EH (cell line): Measurements from ENCODE around the gene ARHGAP23.
"Not testable (repeated sequence)": the region's sequence is repeated elsewhere in the genome, so short reads cannot be mapped to it uniquely, and the experiment has no call there.

ENCODE experiments used
- DNase-seq: peaks from one replicate; pipeline ENCODE4 v3.0.0-alpha.2; 2015; ENCODE audit warnings: low read depth

The ARHGAP23 gene

GRCh38 chr17:38421171-38421841, 7.0 kb upstream of the ARHGAP23 start:
- peak; percentile 93 for DNase-seq

GRCh38 chr17:38421871-38422827, 6.1 kb upstream of the ARHGAP23 start:
- DNase-seq, result no peak

- DNase-seq, result no peak
These were observed 3.8 kb upstream of the ARHGAP23 start for GRCh38 chr17:38424297-38424972.

DNA sequence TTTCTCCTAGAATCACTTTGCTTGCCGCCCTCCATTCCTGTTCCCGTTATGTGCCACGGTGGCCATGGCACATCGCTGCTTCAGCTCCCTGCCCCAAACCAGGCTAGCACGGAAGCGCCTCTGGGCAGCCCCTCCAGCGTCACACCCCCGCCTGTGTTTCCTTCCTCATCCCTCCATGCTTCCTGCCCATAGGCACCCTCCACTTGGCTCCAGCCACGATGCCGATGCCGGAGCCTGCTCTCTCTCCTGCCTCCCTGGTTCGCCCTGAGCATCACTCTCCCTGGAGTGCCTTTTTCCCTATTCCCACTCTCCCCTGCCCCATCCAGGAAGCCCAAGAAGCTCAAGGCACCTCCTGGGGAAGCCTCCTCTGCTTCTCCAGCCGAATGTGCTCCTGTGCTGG, 3.2 kb upstream of the ARHGAP23 start:
- no peak for DNase-seq

- DNase-seq, result peak; percentile 51
These were observed 2.5 kb upstream of the ARHGAP23 start for GRCh38 chr17:38425744-38426143.

DNA sequence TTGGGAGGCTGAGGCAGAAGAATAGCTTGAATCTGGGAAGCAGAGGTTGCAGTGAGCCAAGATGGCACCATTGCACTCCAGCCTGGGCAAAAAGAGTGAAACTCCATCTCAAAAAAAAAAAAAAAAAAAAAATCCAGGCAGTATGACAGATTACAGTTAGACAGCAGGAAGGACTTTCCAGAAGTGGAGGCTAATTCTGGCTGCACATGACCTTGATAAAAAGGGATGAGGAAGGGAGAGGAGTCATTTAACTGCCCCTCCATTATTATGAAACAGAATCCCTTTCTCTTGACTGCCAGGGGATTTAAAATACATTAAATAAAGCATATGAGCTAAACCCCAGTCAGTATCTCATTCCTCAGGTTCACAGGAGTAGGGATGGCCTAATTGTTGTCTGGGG, 1.8 kb upstream of the ARHGAP23 start:
- no peak for DNase-seq

DNA sequence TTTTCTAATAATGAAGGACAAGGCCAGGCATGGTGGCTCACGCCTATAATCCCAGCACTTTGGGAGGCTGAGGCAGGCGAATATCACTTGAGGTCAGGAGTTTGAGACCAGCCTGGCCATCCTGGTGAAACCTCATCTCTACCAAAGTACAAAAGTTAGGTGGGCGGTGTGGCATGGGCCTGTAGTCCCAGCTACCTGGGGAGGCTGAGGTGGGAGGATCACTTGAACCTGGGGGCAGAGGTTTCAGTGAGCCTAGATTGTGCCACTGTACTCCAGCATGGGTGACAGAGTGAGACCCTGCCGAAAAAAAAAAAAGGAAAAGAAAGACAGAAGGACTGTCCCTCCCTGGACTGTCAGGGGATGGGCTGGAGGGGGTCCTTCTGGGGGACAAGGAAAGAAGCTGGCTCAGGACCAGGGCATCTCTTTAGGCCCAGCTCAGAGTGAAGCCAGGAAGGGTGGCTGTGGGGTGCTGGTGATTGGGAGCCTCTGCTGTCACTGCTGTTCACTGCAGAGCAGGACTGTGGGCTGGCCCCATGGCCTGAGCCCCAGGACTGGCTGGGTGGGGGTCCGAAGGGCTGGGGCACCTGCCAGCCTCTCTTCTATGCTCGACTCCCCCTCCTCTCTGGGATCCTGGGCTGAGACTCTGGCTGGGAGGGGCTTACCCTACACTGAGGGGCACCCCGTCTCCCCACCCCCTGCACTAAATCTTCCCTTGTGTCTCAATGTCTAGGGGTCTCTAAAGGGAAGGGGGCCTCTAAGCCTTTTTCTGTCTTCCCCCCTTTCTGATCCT, 909 bp upstream of the ARHGAP23 start:
- DNase-seq, result no peak

DNA sequence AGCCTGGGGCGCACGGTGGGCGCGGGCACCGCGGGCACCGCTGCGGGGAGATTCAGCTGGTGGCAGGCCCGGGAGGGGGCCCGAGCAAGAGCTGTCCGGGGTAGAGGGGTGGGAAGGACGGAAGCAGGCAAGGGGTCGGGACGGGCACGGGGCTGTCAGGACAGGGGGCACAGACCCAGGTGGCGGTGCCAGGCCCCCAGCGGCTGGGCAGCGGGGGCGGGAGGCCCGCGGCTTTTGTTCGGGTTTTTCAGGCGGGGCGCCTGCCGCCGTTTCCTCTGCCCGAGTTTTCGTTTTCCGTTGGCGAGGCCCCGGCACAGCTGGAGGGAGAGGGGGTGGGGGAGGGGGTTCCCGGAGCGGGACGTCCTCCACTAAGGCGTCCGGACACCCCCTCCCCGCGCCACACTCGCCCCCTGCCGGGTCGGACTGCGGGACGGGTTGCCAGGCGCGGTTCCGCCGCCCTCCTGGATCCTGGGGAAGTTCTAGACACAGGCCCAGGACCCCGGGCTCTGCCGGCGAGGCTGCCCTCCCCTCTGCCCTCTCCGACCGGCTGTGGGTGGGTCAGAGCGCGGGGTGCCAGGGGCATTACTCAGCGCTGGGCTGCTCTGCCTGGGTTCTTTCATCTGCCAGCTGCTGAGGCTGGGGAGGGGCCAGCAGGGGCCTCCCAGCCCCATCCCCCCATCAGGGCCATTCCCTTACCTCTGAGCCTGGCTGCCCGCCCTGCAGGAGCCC, 543 bp downstream of the ARHGAP23 start:
- peak; percentile 73 for DNase-seq

- no peak for DNase-seq
These were observed 1.3 kb downstream of the ARHGAP23 start for GRCh38 chr17:38429476-38430100.

GRCh38 chr17:38430316-38430715, 2.1 kb downstream of the ARHGAP23 start:
- peak; percentile 75 for DNase-seq

DNA sequence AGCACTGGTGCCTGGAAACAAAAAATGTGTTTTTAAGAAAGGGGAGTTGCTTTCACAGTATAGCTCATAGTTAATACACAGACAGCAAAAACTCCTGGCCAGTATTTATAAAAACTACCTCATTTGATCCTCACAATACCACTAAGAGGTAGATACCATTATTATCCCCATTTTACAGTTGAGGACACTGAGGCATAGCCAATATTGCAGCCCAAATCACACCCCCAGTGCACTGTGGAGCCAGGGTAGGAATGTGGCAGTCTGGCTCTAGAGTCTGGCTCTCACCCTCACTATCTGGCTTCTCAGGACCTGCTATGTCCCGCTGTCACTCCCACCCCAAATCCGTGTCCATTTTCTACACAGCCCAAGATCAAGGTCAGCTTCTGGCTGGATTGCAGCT, 2.6 kb downstream of the ARHGAP23 start:
- no peak for DNase-seq

GRCh38 chr17:38431346-38432145, 3.3 kb downstream of the ARHGAP23 start:
- DNase-seq, result no peak

DNA sequence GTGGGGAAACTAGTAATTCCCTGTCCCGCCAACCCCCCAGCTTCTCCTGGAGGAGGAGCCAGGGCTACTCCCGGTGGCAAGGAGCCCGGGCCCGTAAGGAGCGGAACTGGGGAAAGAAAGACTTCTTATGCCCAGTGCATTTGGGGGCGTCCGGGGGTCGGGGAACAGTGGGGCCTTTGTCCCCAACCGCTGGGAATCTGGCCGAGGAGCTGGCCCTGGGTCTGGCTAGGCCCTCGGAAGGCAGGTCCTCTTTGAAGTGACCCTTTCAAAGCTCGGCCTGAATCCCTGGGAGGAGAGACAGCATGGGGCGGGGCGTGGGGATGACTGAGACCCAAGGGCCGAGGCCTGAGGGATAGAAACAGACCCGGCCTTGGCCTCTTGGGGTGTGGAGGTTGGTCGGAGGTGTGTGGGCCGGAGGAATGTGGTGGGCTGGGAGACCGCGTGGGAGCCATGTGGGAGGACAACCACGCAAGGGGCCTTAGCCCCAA, 6.0 kb downstream of the ARHGAP23 start:
- DNase-seq, result no peak

GRCh38 chr17:38435795-38436194, 7.5 kb downstream of the ARHGAP23 start:
- DNase-seq, result no peak

DNA sequence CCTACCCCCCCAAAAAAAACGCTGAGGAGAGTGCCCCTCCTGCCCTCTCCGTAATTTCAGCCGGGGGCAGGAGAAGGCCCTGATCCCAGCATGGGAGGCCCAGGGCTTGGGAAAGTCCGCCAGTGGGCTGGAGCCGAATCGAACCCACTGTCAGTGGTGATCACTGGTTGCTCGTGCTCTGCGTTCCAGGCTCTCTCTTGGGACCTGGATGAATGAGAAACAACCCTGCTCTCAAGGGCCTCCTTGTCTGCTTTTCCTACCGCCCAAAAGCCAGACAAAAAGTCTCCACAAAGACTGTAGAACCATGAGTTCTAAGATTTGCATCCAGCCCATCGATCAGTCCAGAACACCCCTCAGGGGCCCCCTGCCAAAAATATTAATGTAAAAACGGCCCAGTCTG, 8.1 kb downstream of the ARHGAP23 start:
- no peak for DNase-seq

DNA sequence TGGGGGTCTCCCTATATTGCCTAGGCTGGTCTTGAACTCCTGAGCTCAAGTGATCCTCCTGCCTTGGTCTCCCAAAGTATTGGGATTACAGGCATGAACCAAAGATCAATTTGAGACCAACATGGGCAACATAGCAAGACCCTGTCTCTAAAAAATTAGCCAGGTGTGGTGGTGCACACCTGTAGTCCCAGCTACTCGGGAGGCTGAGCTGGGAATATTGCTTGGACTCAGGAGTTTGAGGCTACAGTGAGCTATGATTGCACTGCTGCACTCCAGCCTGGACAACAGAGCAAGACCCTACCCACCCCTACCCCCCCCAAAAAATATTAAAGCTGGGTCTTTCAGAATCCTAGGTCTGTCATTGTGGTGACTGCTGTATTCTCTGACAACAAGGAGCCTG, 9.0 kb downstream of the ARHGAP23 start:
- DNase-seq, result not testable (repeated sequence)

- DNase-seq, result no peak
These were observed 11.2 kb downstream of the ARHGAP23 start for GRCh38 chr17:38439436-38439835.

DNA sequence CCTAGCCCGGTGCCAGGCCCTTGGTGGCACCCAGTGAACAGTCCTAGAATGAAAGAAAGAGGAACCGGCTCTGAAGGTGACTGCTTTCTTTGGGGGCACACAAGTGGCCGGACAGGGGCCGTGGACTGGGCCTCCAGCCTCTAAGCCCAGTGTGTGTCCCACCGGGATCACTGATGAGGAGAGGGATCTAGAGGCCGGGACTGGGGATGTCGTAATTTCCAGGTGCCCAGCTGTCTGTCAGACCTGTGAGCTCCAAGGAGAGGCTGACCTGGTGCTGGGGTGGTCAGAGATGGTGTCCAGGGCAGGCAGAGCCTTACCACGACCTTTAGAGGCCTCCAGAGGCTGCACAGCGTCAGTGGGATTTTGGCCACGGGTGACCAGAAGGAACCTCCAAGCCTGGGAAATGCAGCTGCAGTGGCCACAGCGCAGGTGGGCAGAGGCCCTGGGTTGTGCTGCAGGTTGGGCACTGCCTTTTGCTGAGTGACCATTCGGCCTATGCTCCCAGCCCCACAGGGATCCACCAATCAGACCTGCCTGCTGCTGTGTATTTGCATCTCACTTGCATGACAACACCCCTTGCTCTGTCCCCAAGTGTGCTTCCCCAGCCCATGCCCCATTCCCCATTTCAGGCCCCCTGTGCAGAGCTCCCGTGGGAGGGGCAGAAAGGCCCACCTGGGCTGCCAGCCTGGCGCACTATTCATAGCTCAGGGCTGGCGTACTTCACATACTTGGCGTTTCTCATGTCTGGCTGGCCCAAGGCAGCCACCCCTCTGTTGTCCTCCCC, 12.5 kb downstream of the ARHGAP23 start:
- DNase-seq, result no peak
